ENCODE results near the gene ARL15. TPM values are rescaled to one million over a fixed set of nuclear protein-coding genes. Genes with fewer than 3 reads are reported as not detected.

ARL15 gene
- total and polyA plus RNA-seq, 7 donors: 11.7 to 30.7 (median 16.6) TPM

DNA sequence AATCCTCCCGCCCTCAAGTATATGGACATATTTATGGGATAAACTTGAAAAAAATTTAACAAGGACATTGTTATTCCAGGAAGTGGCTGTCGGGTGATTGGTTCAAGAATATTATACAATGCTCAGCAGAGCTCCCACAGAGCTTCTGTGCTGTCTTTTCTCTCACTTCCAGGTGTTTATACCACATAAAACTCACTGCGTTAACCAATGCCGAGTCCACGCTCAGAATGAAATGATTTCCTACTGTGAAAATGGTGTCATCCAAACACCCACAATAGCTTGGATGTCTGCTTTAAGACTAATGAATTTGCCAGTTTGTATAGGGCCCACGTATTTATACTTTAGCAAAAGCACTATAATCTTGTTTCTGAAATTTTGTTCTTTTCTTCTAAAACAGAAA, 381.7 kb downstream of the ARL15 start:
- intact Hi-C loops (cut with DNase I): no loop called here
- H3K4me1 ChIP-seq: peaks cover 0 to 17% (median 8%) of the 10 kb centered on the region in 4 donors
- no peaks in the 10 kb centered on the region for H3K36me3 ChIP-seq
- H3K27me3 ChIP-seq: no peaks in the 10 kb centered on the region
- no peak for DNase-seq
- WGBS, 2 donors: 90 to 93% methylated on average over 6 of the region's 6 CpGs
- no peak overlapping the region for H3K4me3 ChIP-seq
- TF ChIP-seq, protein P1, sequence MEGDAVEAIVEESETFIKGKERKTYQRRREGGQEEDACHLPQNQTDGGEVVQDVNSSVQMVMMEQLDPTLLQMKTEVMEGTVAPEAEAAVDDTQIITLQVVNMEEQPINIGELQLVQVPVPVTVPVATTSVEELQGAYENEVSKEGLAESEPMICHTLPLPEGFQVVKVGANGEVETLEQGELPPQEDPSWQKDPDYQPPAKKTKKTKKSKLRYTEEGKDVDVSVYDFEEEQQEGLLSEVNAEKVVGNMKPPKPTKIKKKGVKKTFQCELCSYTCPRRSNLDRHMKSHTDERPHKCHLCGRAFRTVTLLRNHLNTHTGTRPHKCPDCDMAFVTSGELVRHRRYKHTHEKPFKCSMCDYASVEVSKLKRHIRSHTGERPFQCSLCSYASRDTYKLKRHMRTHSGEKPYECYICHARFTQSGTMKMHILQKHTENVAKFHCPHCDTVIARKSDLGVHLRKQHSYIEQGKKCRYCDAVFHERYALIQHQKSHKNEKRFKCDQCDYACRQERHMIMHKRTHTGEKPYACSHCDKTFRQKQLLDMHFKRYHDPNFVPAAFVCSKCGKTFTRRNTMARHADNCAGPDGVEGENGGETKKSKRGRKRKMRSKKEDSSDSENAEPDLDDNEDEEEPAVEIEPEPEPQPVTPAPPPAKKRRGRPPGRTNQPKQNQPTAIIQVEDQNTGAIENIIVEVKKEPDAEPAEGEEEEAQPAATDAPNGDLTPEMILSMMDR (IDR thresholded peaks at IDR 0.05): no peak
- no peak for TF ChIP-seq EP300 (IDR thresholded peaks at IDR 0.05)
- no peak for TF ChIP-seq POLR2AphosphoS5 (IDR thresholded peaks at IDR 0.05)
- TF ChIP-seq POLR2A (IDR thresholded peaks at IDR 0.05): no peak
- H3K9me3 ChIP-seq: no peaks in the 10 kb centered on the region
- no peak overlapping the region for H3K27ac ChIP-seq

DNA sequence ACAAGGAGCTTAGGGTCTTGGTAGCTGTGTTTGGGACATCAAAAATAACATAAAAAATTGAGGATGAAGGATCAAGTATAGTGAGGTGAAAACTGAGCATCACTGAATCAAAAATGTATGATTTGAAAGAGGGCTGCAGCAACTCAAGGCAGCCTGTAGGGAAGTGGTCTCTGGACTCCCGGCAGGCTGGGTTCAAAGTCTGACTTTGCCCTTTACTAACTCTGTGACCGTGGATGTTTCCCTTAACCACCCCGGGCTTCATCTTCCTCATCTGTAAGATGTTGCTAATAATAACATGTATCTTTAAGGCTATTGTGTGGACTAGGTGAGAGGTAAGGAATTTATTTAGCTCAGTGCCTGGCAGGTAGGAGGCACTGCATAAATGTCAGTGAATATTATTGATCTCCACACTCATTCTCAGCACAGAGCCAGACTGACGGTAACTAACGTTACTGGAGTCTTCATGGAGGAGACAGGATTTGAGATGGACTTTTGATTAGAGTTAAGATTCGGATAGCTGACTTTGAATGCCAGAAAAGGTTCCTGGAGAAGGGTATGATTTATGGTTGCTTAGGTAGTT, 382.6 kb downstream of the ARL15 start:
- 94 to 95% methylated on average over 6 of the region's 6 CpGs for WGBS, 2 donors
- no peak for TF ChIP-seq POLR2AphosphoS5 (IDR thresholded peaks at IDR 0.05)
- TF ChIP-seq EP300 (IDR thresholded peaks at IDR 0.05): no peak
- TF ChIP-seq, protein P1 (IDR thresholded peaks at IDR 0.05): no peak
- no peak for TF ChIP-seq POLR2A (IDR thresholded peaks at IDR 0.05)
- H3K36me3 ChIP-seq: no peaks in the 10 kb centered on the region
- no peaks in the 10 kb centered on the region for H3K27me3 ChIP-seq
- no peak for DNase-seq
- no peaks in the 10 kb centered on the region for H3K9me3 ChIP-seq
- no peak overlapping the region for H3K4me3 ChIP-seq
- H3K27ac ChIP-seq: no peak overlapping the region
- peaks cover 0 to 17% (median 8%) of the 10 kb centered on the region in 4 donors for H3K4me1 ChIP-seq
- intact Hi-C loops (cut with DNase I): no loop called here

GRCh38 chr5:53926026-53926425, 384.3 kb downstream of the ARL15 start:
- Histone ChIP-seq H3K27ac (no peak overlapping the region), H3K27me3 (no peaks in the 10 kb centered on the region), H3K36me3 (no peaks in the 10 kb centered on the region), H3K4me3 (no peak overlapping the region), H3K9me3 (no peaks in the 10 kb centered on the region), H3K4me1 (peaks cover 0 to 17% (median 8%) of the 10 kb centered on the region in 4 donors)
- TF ChIP-seq EP300 (IDR thresholded peaks at IDR 0.05) (no peak), POLR2A (IDR thresholded peaks at IDR 0.05) (no peak), POLR2AphosphoS5 (IDR thresholded peaks at IDR 0.05) (no peak)
- TF ChIP-seq, protein P1 (IDR thresholded peaks at IDR 0.05): no peak
- DNase-seq: no peak
- 98 to 99% methylated on average over 4 of the region's 4 CpGs for WGBS, 2 donors
- intact Hi-C loops (cut with DNase I): no loop called here

GRCh38 chr5:53924392-53924791, 386.0 kb downstream of the ARL15 start:
- Histone ChIP-seq H3K27me3 (no peaks in the 10 kb centered on the region), H3K9me3 (no peaks in the 10 kb centered on the region), H3K4me3 (no peak overlapping the region), H3K36me3 (no peaks in the 10 kb centered on the region), H3K4me1 (peaks cover 0 to 17% (median 8%) of the 10 kb centered on the region in 4 donors), H3K27ac (peak overlapping the region in 1 of 4 donors; percentile 11)
- no peak for DNase-seq
- intact Hi-C loops (cut with DNase I): no loop called here
- TF ChIP-seq POLR2AphosphoS5 (IDR thresholded peaks at IDR 0.05) (no peak), POLR2A (IDR thresholded peaks at IDR 0.05) (no peak)
- 74 to 91% methylated on average over 2 of the region's 2 CpGs for WGBS, 2 donors

- Histone ChIP-seq H3K27me3 (no peaks in the 10 kb centered on the region), H3K36me3 (no peaks in the 10 kb centered on the region), H3K4me3 (peak overlapping the region in 1 of 4 donors; percentile 1), H3K9me3 (no peaks in the 10 kb centered on the region), H3K4me1 (peaks cover 0 to 17% (median 8%) of the 10 kb centered on the region in 4 donors), H3K27ac (peak overlapping the region in 1 of 4 donors; percentile 11)
- TF ChIP-seq POLR2AphosphoS5 (IDR thresholded peaks at IDR 0.05) (peak in 2 of 4 donors; percentile 44 to 63), EP300 (IDR thresholded peaks at IDR 0.05) (no peak)
- no peak for DNase-seq
- intact Hi-C loops (cut with DNase I): no loop called here
- 78 to 88% methylated on average over 6 of the region's 6 CpGs for WGBS, 2 donors
These were observed 386.4 kb downstream of the ARL15 start for GRCh38 chr5:53923961-53924360.

Measured in sigmoid colon (tissue), 7 donors.